Neural cell (in vitro differentiated cells): ENCODE measurements around the gene KPNA1. TPM values are rescaled to one million over a fixed set of nuclear protein-coding genes. Genes with fewer than 3 reads are reported as not detected.

Experiments used
- H2AFZ ChIP-seq: fragments of 200-600, 300-800 bp; sonication (generic), shearing (Covaris generic); 2 replicates; pipeline ENCODE4 v1.6.0; 2014; ENCODE audit warnings: low read depth, mild to moderate bottlenecking, antibody characterized with exemption, low read length, moderate library complexity
- H3F3A ChIP-seq: fragments of 200-600 bp; shearing (Covaris generic); 2 replicates; pipeline ENCODE4 v1.6.1; 2016; ENCODE audit warnings: mild to moderate bottlenecking, moderate library complexity, mixed read lengths, antibody characterized with exemption, low read length; ENCODE audit not compliant: insufficient read depth, poor library complexity, severe bottlenecking
- H3K27ac ChIP-seq: fragments of 200-600, 300-800 bp; sonication (generic), shearing (Covaris generic); 2 replicates; pipeline ENCODE4 v1.5.1; 2014; ENCODE audit warnings: mild to moderate bottlenecking, low read length, moderate library complexity
- H3K27me3 ChIP-seq: fragments of 300-800, 200-600 bp; sonication (generic), shearing (Covaris generic); 2 replicates; pipeline ENCODE4 v1.6.0; 2014; ENCODE audit warnings: mild to moderate bottlenecking, low read depth, low read length, moderate library complexity; ENCODE audit not compliant: insufficient read depth
- H3K36me3 ChIP-seq: fragments of 300-800, 200-600 bp; sonication (generic), shearing (Covaris generic); 2 replicates; pipeline ENCODE4 v1.5.1; 2014; ENCODE audit warnings: mild to moderate bottlenecking, antibody characterized with exemption, low read length, moderate library complexity; ENCODE audit not compliant: insufficient read depth
- H3K4me2 ChIP-seq: fragments of 300-800, 200-600 bp; sonication (generic), shearing (Covaris generic); 2 replicates; pipeline ENCODE4 v1.6.0; 2014; ENCODE audit warnings: mild to moderate bottlenecking, low read length
- H3K4me3 ChIP-seq: fragments of 300-800, 200-600 bp; sonication (generic), shearing (Covaris generic); 2 replicates; pipeline ENCODE4 v1.5.1; 2014; ENCODE audit warnings: mild to moderate bottlenecking, low read length, moderate library complexity
- H3K79me2 ChIP-seq: fragments of 200-600 bp; shearing (Covaris generic); replicated peaks from 2 replicates; pipeline ENCODE4 v1.6.0; 2014; ENCODE audit warnings: mild to moderate bottlenecking, low read length, moderate library complexity; ENCODE audit not compliant: insufficient read depth
- H3K9ac ChIP-seq: fragments of 300-800, 200-600 bp; sonication (generic), shearing (Covaris generic); 2 replicates; pipeline ENCODE4 v1.6.1; 2016; ENCODE audit warnings: mild to moderate bottlenecking, low read length, mixed read lengths
- H3K9me2 ChIP-seq: fragments of 200-600 bp; shearing (Covaris generic); 2 replicates; pipeline ENCODE4 v1.6.1; 2016; ENCODE audit warnings: mild to moderate bottlenecking, low read length, mixed read lengths; ENCODE audit not compliant: insufficient read depth
- H3K9me3 ChIP-seq: fragments of 200-600, 300-800 bp; sonication (generic), shearing (Covaris generic); 2 replicates; pipeline ENCODE4 v1.6.1; 2016; ENCODE audit warnings: mild to moderate bottlenecking, mixed run types, low read length, moderate library complexity, mixed read lengths
- H4K20me1 ChIP-seq: fragments of 200-600 bp; shearing (Covaris generic); 2 replicates; pipeline ENCODE4 v1.6.1; 2016; ENCODE audit warnings: mild to moderate bottlenecking, mixed run types; ENCODE audit not compliant: insufficient read depth
- CTCF ChIP-seq: fragments of 450-650 bp; IDR thresholded peaks from 2 replicates; pipeline ENCODE4 v1.5.1; 2014; ENCODE audit warnings: antibody characterized with exemption, mild to moderate bottlenecking, moderate library complexity; ENCODE audit not compliant: poor library complexity, severe bottlenecking
- EP300 ChIP-seq: fragments of 450-650 bp; conservative IDR thresholded peaks from 2 replicates; pipeline ENCODE4 v1.6.1; 2014; ENCODE audit warnings: antibody characterized with exemption, mild to moderate bottlenecking, moderate library complexity; ENCODE audit not compliant: poor library complexity, severe bottlenecking
- EZH2 ChIP-seq: fragments of 200-600, 300-800 bp; shearing (Covaris generic), sonication (generic); IDR thresholded peaks from 2 replicates; pipeline ENCODE4 v1.6.1; 2014; ENCODE audit warnings: antibody characterized with exemption, low read length, borderline replicate concordance, mild to moderate bottlenecking; ENCODE audit not compliant: insufficient read depth, poor library complexity, severe bottlenecking
- MXI1 ChIP-seq: fragments of 450-650 bp; conservative IDR thresholded peaks from 2 replicates; pipeline ENCODE4 v1.6.1; 2014; ENCODE audit warnings: antibody characterized with exemption, mild to moderate bottlenecking; ENCODE audit not compliant: poor library complexity, severe bottlenecking
- POLR2AphosphoS5 ChIP-seq: IDR thresholded peaks from 2 replicates; pipeline ENCODE4 v1.6.1; 2012
- RAD21 ChIP-seq: fragments of 450-650 bp; conservative IDR thresholded peaks from 2 replicates; pipeline ENCODE4 v1.6.1; 2014; ENCODE audit warnings: antibody characterized with exemption, mild to moderate bottlenecking, moderate library complexity
- REST ChIP-seq: IDR thresholded peaks from 2 replicates; pipeline ENCODE4 v1.6.1; 2012; ENCODE audit warnings: borderline replicate concordance
- SMC3 ChIP-seq: fragments of 450-650 bp; conservative IDR thresholded peaks from 2 replicates; pipeline ENCODE4 v1.6.1; 2014; ENCODE audit warnings: antibody characterized with exemption, mild to moderate bottlenecking, moderate library complexity; ENCODE audit not compliant: poor library complexity
- TAF1 ChIP-seq: IDR thresholded peaks from 2 replicates; pipeline ENCODE4 v1.6.1; 2012; ENCODE audit warnings: low read depth
- polyA plus RNA-seq: library from polyadenylated mRNA; depleted of rRNA; stranded (reverse); fragments of >200 nt; gene quantifications from 2 replicates; pipeline ENCODE4 v1.2.3, GENCODE V29; 2014

The KPNA1 gene
- polyA plus RNA-seq, 1 donor from 2014 or later = 35.8 TPM

GRCh38 chr3:122430371-122430770 is 84.4 kb downstream of the KPNA1 start:
- no peak overlapping the region for H3K9ac ChIP-seq
- no peak overlapping the region for H3K4me2 ChIP-seq
- no peaks in the 10 kb centered on the region for H3K9me3 ChIP-seq
- H3K9me2 ChIP-seq = no peaks in the 10 kb centered on the region
- H3F3A ChIP-seq = no peaks in the 10 kb centered on the region
- H4K20me1 ChIP-seq = no peaks in the 10 kb centered on the region
- no peak for TF ChIP-seq EP300
- TF ChIP-seq EZH2 = no peak
- no peak for TF ChIP-seq MXI1
- no peak for TF ChIP-seq SMC3
- no peak for TF ChIP-seq RAD21
- TF ChIP-seq POLR2AphosphoS5 = no peak
- no peak for TF ChIP-seq REST
- no peak for TF ChIP-seq CTCF
- TF ChIP-seq TAF1 = no peak
- H3K36me3 ChIP-seq = peaks cover 9% of the 10 kb centered on the region
- H3K79me2 ChIP-seq = no peaks in the 10 kb centered on the region
- H3K4me3 ChIP-seq = no peak overlapping the region
- no peaks in the 10 kb centered on the region for H3K27me3 ChIP-seq
- H3K27ac ChIP-seq = no peak overlapping the region
- H2AFZ ChIP-seq = no peak overlapping the region

GRCh38 chr3:122427857-122428471 is 86.8 kb downstream of the KPNA1 start:
- H3K9ac ChIP-seq = no peak overlapping the region
- TF ChIP-seq EZH2 = no peak
- no peak for TF ChIP-seq POLR2AphosphoS5
- no peak for TF ChIP-seq SMC3
- no peak for TF ChIP-seq CTCF
- TF ChIP-seq REST = no peak
- no peak for TF ChIP-seq MXI1
- no peak overlapping the region for H3K4me3 ChIP-seq
- peaks cover 9% of the 10 kb centered on the region for H3K36me3 ChIP-seq
- H3K27me3 ChIP-seq = no peaks in the 10 kb centered on the region
- H3K4me2 ChIP-seq = no peak overlapping the region
- H3K27ac ChIP-seq = no peak overlapping the region
- no peaks in the 10 kb centered on the region for H3K79me2 ChIP-seq
- H3K9me2 ChIP-seq = no peaks in the 10 kb centered on the region
- no peak overlapping the region for H2AFZ ChIP-seq
- no peaks in the 10 kb centered on the region for H3K9me3 ChIP-seq
- H3F3A ChIP-seq = no peaks in the 10 kb centered on the region
- no peaks in the 10 kb centered on the region for H4K20me1 ChIP-seq
